Heart right ventricle (tissue), 16 donors: Measurements from ENCODE around the gene APOBEC4. TPM values are rescaled to one million over a fixed set of nuclear protein-coding genes. Genes with fewer than 3 reads are reported as not detected.

Experiments
- ATAC-seq, 8 donors: fragments of 200-7000 bp; cut with Tn5 transposase; one replicate each; pipeline ENCODE4 v1.9.1; 2020; ENCODE audit warnings: mild to moderate bottlenecking in 8 of 8, moderate library complexity in 8 of 8, moderate number of reproducible peaks in 1 of 8
- DNase-seq, 2 donors: peaks; one replicate each; pipeline ENCODE4 v3.0.0-alpha.2; 2020
- H3K27ac ChIP-seq, 10 donors: fragments of 200-600 bp; sonication (generic) in 2 of 10; one replicate each; pipeline versions ENCODE4 v1.5.0 to v1.8.0; 2020 to 2022; ENCODE audit warnings: mild to moderate bottlenecking in 3 of 10
- H3K27me3 ChIP-seq, 7 donors: fragments of 200-600 bp; one replicate each; pipeline ENCODE4 v1.8.0; 2021 to 2022; ENCODE audit warnings: mild to moderate bottlenecking in 2 of 7
- H3K36me3 ChIP-seq, 9 donors: fragments of 200-600 bp; sonication (generic) in 1 of 9; one replicate each; pipeline versions ENCODE4 v1.5.0 to v1.8.0; 2020 to 2022; ENCODE audit warnings: mild to moderate bottlenecking in 2 of 9
- H3K4me1 ChIP-seq, 9 donors: fragments of 200-600 bp; sonication (generic) in 1 of 9; one replicate each; pipeline versions ENCODE4 v1.5.0 to v1.8.0; 2020 to 2022; ENCODE audit warnings: mild to moderate bottlenecking in 4 of 9
- H3K4me3 ChIP-seq, 10 donors: fragments of 200-600 bp; sonication (generic) in 2 of 10; one replicate each; pipeline versions ENCODE4 v1.5.0 to v1.8.0; 2020 to 2022; ENCODE audit warnings: mild to moderate bottlenecking in 7 of 10, moderate library complexity in 2 of 10
- H3K9me3 ChIP-seq, 11 donors: fragments of 200-600 bp in 10 of 11; sonication (generic) in 2 of 11; one replicate each; pipeline versions ENCODE4 v1.5.0 to v1.8.0; 2013 to 2022; ENCODE audit warnings: mild to moderate bottlenecking in 2 of 11, control low read depth in 1 of 11, moderate library complexity in 1 of 11
- WGBS, 2 donors: extraction: QIAGEN DNeasy Blood & Tissue Kit; methylation state at CpG; one replicate each; pipeline ENCODE4 v1.1.7; 2013; ENCODE audit warnings: inconsistent platforms in 1 of 2; 5-methylcytosine and 5-hydroxymethylcytosine counted together
- intact Hi-C, 10 donors: fragments of 100-400 bp; cut with DNase I; formaldehyde crosslinking; loops; one replicate each; pipeline versions ENCODE4 v1.11.1 to v1.14.2; 2022
- polyA plus RNA-seq, 2 donors: library from polyadenylated mRNA; stranded (reverse); fragments of 200-250 nt; gene quantifications; one replicate each; pipeline ENCODE4 v1.2.3, GENCODE V29; 2013
- total RNA-seq, 10 donors: library from RNA; stranded (reverse); fragmentation: NEBNext Ultra II Directional in 3 of 10; extraction: Animal tissue kit (Norgen Biotek cat#: 25700) in 3 of 10; gene quantifications; one replicate each; pipeline versions ENCODE4 v1.2.1 to v1.2.4, GENCODE V29; 2021 to 2023
- TF ChIP-seq, protein P1 (sequence below), 9 donors: fragments of 200-600 bp; sonication (generic) in 2 of 9; IDR thresholded peaks; one replicate each; pipeline versions ENCODE4 v1.5.0 to v1.8.0; 2021 to 2022; ENCODE audit warnings: antibody characterized with exemption in 9 of 9, mild to moderate bottlenecking in 5 of 9, moderate library complexity in 1 of 9
- donor health status: Arrhythmogenic right ventricular cardiomyopathy.
- donor health status: ischemic (EF 13 %, LVEDD 7.1; RV severe dilation, severe dysfunction).
- donor health status: healthy with polysubstance abuse.
- donor health status: DM: no; HTN: yes; CAD: no.
- donor health status: DM: no; HTN: no; CAD: no.
- donor health status: ischemic (EF 25% LVEDD 6.9; RV normal size, moderate dysfunction).
- donor health status: ischemic (EF 25% LVEDD 5.7; RV mildly dilated, moderate dysfunction).
- donor health status: healthy.
- donor health status: DM: yes; HTN: yes; CAD: no.
- donor health status: Ischemic cardiomyopathy.
- donor health status: ischemic (EF 35%, LVEDD 5.7; RV mildly dilated, moderate dysfunction).
- donor health status: nonischemic (EF 11% LVEDD 7.7; RV severe dilation, severe dysfunction).
- donor health status: DM: yes; HTN: yes; CAD: no.
- donor health status: PGD.
- donor health status: ischemic (EF 29% LVEDD 5.4; RV normal size, mild dysfunction).
- donor health status: nonischemic (EF 23%, LVEDD 6.1; RV moderate dilation, normal function).

Gene APOBEC4
- total and polyA plus RNA-seq, 12 donors = not detected

DNA sequence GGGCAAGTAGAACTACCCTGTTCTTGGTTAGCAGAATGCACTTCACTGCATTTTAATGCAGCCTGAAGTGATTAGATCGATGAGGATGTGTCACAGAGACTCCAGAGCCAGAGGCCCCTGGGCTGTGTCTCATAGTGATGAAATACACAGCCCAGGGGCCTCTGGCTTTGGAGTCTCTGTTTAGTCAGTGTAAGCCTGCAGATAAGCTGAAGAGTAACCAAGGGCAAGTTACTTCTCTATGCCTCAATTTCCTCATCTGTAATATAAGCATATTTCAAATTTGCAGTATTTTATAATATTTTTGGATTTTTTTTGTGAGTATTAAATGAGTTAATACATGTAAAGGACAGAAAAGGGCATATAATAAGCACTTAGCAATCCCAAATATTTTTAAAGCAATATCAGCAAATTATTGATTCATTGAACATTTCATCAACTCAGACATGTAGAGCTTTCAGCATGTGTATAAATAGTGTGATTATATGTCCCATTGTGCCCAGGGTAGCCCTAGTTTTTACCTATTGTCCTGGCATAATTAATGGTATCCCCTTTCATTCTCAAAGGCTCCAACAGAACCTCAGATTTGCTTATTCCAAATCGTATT is 23.6 kb upstream of the APOBEC4 start:
- no peak for DNase-seq

DNA sequence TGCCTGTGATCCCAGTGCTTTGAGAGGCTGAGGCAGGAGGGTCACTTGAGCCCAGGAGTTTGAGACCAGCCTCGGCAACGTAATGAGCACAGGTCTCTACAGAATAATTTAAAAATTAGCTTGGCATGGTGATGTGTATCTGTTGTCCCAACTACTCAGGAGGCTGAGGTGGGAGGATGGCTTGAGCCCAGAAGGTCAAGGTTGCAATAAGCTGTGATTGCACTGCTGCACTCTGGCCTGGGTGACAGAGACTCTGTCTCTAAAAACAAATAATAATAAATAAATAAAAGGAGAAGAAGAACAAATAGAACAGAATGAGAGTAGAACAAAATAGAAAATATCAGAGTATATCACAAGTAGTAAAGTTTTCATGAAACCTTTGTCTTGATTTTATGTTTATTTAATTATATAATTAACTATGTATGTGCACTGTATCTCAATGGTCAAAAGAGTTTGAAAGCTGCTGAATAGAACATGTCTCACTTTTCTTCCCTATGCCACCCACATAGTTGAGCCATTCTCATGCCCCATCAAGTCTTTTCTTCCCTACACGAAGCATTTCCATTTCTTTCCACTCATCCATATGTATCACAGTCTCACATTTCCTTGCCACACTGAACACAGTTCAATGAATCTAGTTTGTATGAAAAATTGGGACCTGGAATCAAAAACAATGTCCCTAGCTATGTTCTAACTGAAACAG is 22.9 kb upstream of the APOBEC4 start:
- H3K4me3 ChIP-seq = no peak overlapping the region
- H3K27me3 ChIP-seq = no peaks in the 10 kb centered on the region
- DNase-seq = no peak
- WGBS, 2 donors = 91 to 93% methylated on average over 3 of the region's 3 CpGs
- intact Hi-C loops = loop anchor here in 1 of 10 donors (10.0 kb wide), 1 partner anchor 59 kb away; no protein-coding TSS in a partner anchor
- no peak overlapping the region for H3K27ac ChIP-seq
- H3K9me3 ChIP-seq = peaks cover 0 to 12% (median 0%) of the 10 kb centered on the region in 11 donors
- TF ChIP-seq, protein P1, sequence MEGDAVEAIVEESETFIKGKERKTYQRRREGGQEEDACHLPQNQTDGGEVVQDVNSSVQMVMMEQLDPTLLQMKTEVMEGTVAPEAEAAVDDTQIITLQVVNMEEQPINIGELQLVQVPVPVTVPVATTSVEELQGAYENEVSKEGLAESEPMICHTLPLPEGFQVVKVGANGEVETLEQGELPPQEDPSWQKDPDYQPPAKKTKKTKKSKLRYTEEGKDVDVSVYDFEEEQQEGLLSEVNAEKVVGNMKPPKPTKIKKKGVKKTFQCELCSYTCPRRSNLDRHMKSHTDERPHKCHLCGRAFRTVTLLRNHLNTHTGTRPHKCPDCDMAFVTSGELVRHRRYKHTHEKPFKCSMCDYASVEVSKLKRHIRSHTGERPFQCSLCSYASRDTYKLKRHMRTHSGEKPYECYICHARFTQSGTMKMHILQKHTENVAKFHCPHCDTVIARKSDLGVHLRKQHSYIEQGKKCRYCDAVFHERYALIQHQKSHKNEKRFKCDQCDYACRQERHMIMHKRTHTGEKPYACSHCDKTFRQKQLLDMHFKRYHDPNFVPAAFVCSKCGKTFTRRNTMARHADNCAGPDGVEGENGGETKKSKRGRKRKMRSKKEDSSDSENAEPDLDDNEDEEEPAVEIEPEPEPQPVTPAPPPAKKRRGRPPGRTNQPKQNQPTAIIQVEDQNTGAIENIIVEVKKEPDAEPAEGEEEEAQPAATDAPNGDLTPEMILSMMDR (IDR thresholded peaks at IDR 0.05) = no peak
- peaks cover 0 to 34% (median 17%) of the 10 kb centered on the region in 9 donors for H3K4me1 ChIP-seq
- ATAC-seq = no peak
- no peaks in the 10 kb centered on the region for H3K36me3 ChIP-seq

More for the DNA sequence above, 23.6 kb upstream of the APOBEC4 start:
- 54 to 67% methylated on average over 2 of the region's 2 CpGs for WGBS, 2 donors
- ATAC-seq = peak in 2 of 8 donors; percentile 73 to 84
- Histone ChIP-seq H3K27me3 (no peaks in the 10 kb centered on the region), H3K4me1 (peaks cover 0 to 34% (median 17%) of the 10 kb centered on the region in 9 donors), H3K9me3 (peaks cover 0 to 5% (median 0%) of the 10 kb centered on the region in 11 donors), H3K4me3 (no peak overlapping the region), H3K36me3 (no peaks in the 10 kb centered on the region), H3K27ac (no peak overlapping the region)
- TF ChIP-seq, protein P1 (IDR thresholded peaks at IDR 0.05) = no peak
- intact Hi-C loops = loop anchor here in 1 of 10 donors (10.0 kb wide), 1 partner anchor 58 kb away; no protein-coding TSS in a partner anchor

DNA sequence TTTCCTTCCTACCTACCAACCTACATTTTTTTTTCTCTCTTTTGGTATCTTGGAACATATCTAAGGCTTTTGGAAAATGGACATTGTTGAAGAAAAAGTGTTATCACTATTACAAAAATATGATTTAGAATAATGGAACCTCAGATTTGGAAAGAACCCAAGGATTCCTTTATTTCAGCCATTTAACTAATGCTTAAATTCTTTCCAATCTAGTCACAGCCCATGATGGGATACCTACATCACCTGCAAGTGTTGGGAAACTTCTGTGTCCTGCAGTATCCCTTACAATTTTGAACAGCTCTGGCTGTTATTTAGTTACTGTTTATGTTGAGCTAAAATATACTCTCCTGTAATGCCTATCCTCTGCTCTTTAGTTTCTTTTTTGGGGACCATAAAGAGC is 22.3 kb upstream of the APOBEC4 start:
- ATAC-seq (no peak), DNase-seq (no peak)
- intact Hi-C loops = loop anchor here in 1 of 10 donors (10.0 kb wide), 1 partner anchor 59 kb away; no protein-coding TSS in a partner anchor
- no peak overlapping the region for H3K27ac ChIP-seq
- H3K9me3 ChIP-seq = peaks cover 0 to 15% (median 0%) of the 10 kb centered on the region in 11 donors
- peaks cover 0 to 34% (median 17%) of the 10 kb centered on the region in 9 donors for H3K4me1 ChIP-seq
- no peak overlapping the region for H3K4me3 ChIP-seq
- no peaks in the 10 kb centered on the region for H3K36me3 ChIP-seq
- no peaks in the 10 kb centered on the region for H3K27me3 ChIP-seq
- TF ChIP-seq, protein P1 (IDR thresholded peaks at IDR 0.05) = no peak

DNA sequence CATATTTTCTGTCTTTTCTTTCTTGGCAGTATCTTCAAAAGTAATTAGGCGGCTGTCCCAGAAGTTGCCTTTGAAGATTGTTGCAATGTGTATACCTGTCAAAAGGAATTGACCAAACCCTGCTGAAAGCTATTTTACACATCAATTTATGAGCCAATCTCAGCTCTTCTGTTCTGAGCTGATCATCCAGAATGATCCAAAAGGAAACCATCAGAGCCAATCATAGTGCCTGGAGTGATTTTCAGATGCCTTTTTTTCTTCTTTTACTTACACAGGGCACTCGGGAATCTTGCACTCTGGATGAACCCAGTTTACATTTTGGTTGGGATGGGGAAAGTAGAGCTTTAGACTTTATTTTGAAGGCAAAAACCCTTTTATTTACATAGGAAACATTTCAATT is 21.8 kb upstream of the APOBEC4 start:
- WGBS, 2 donors = 55 to 69% methylated on average over 2 of the region's 2 CpGs
- intact Hi-C loops = loop anchor here in 1 of 10 donors (10.0 kb wide), 1 partner anchor 60 kb away; no protein-coding TSS in a partner anchor
- peak in 1 of 8 donors; percentile 7 for ATAC-seq
- peaks cover 0 to 15% (median 0%) of the 10 kb centered on the region in 11 donors for H3K9me3 ChIP-seq
- DNase-seq = no peak
- no peak overlapping the region for H3K4me3 ChIP-seq
- TF ChIP-seq, protein P1 (IDR thresholded peaks at IDR 0.05) = no peak
- H3K27ac ChIP-seq = no peak overlapping the region
- no peaks in the 10 kb centered on the region for H3K27me3 ChIP-seq
- H3K36me3 ChIP-seq = no peaks in the 10 kb centered on the region
- peaks cover 0 to 34% (median 17%) of the 10 kb centered on the region in 9 donors for H3K4me1 ChIP-seq
